Subcutaneous adipose tissue (tissue), 4 donors: Measurements from ENCODE around the gene LBR. TPM values are rescaled to one million over a fixed set of nuclear protein-coding genes. Genes with fewer than 3 reads are reported as not detected.

Experiments used
- CTCF ChIP-seq: fragments of 450-650 bp; IDR thresholded peaks from one replicate; pipeline ENCODE4 v1.5.1; 2016; ENCODE audit warnings: low read depth, mild to moderate bottlenecking, control low read depth, antibody characterized with exemption, moderate library complexity
- total RNA-seq, 4 donors: library from RNA; depleted of rRNA; stranded (reverse); fragments of >200 nt; gene quantifications; one replicate each; pipeline ENCODE4 v1.1.0, GENCODE V29; 2016

LBR gene
- total RNA-seq, 4 donors from 2014 or later = 24.9 to 56.4 (median 46.2) TPM

GRCh38 chr1:225460737-225461532 lies 33.1 kb upstream of the LBR start:
- TF ChIP-seq CTCF = no peak

- no peak for TF ChIP-seq CTCF
Measured at GRCh38 chr1:225460021-225460736, 32.3 kb upstream of the LBR start.

- no peak for TF ChIP-seq CTCF
Measured at GRCh38 chr1:225458222-225458631, 30.4 kb upstream of the LBR start.

- TF ChIP-seq CTCF = no peak
Measured at GRCh38 chr1:225454733-225455132, 26.9 kb upstream of the LBR start.

GRCh38 chr1:225453797-225454648 lies 26.2 kb upstream of the LBR start:
- TF ChIP-seq CTCF = no peak

GRCh38 chr1:225451840-225452515 lies 24.1 kb upstream of the LBR start:
- no peak for TF ChIP-seq CTCF
